ENCODE measurements around the gene HBM.
"Not testable (repeated sequence)": the region's sequence is repeated elsewhere in the genome, so short reads cannot be mapped to it uniquely, and the experiment has no call there.

The HBM gene

GRCh38 chr16:188674-189073 lies 22.9 kb downstream of the HBM start:
- DNase-seq, result no peak

DNA sequence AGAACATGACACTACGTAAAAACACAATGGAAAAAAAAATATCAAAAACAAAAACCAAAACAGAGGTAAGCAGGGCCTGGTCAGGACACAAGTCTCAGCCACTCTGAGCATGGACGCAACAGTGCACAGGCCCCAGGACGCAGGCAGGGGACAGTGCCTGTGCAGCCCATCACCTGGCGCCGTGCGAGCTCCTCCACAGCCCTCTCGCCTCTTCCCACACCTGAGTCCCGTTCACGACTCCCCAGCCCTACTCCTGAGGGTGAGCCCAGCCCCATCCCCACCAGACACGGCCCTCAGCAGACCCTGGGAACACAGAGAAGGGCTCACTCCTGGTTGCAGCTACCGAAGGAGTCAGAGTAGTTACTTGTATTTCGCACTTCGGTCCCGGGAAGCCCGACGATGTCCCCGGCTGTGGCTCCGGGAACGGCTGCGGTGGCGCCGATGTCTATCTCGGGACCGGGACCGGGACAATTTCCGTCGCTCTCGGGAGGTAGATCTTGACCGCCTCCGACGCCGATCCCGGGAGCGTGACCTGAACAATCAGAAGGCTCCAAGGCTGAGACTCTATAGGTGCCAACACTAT lies 23.9 kb downstream of the HBM start:
- no peak for DNase-seq

DNA sequence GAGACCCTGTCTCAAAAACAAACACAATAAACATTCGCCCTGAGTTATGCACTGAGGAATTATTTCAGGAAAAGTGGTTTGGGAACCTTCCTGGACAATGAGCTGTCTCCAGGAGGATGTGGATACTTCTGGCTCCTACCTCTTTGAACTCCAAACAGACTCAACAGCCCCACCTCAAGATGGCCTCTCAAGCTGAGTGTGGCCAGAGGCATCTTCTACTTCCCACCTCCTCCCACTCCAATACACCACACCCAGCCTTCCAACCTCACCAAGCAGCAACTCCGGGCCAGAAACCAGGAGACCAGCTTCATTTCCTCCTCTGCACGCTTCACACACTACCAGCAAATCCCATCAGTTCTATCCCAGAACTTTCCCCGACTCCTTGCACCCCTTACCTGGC lies 26.1 kb downstream of the HBM start:
- no peak for DNase-seq

DNA sequence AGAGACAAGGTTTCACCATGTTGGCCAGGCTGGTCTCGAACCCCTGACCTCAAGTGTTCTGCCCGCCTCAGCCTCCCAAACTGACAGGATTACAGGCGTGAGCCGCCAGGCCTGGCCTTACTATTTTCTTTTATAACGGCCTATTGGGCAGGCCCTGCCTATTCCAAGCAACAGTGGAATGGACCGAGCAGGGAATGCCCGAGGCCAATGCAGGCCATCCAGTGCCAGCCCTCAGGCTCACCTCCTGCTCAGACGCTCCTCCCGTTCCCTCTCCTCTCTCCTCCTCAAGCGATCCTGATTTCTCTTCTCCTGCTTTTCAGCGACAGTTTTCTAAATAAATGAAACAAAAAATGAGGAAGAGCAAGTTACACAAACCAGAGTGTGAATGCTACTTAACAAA lies 26.9 kb downstream of the HBM start:
- DNase-seq, result no peak

DNA sequence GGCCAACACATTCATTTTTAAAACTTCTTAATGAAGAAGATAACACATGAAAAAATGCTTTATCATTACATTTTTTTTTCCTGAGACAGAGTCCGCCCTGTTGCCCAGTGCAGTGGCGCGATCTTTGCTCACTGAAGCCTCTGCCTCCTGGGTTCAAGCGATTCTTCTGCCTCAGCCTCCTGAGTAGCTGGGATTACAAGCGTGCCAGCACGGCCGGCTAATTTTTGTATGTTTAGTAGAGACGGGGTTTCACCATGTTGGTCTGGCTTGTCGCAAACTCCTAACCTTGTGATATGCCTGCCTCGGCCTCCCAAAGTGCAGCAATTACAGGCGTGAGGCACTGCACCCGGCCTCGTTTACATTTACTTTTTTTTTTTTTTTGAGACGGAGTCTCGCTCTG lies 27.7 kb downstream of the HBM start:
- no peak for DNase-seq

- DNase-seq, result no peak
Measured at GRCh38 chr16:194516-194915, 28.7 kb downstream of the HBM start.

DNA sequence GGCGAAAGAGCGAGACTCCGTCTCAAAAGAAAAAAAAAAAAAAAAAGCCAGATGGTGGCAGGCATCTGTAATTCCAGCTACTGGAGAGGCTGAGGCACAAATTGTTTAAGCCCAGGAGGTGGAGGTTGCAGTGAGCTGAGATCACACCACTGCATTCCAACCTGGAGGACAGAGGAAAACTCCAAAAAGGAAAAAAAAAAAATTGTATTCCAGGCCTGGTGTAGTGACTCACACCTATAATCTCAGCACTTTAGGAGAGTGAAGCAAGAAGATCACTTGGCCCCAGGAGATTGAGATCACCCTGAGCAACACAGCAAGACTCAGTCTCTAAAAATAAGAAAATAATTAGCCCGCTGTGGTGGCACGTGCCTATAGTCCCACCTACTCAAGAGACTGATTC lies 34.6 kb downstream of the HBM start:
- no peak for DNase-seq

GRCh38 chr16:203246-203645 lies 37.5 kb downstream of the HBM start:
- DNase-seq, result no peak

GRCh38 chr16:204046-204445 lies 38.3 kb downstream of the HBM start:
- DNase-seq, result not testable (repeated sequence)

- not testable (repeated sequence) for DNase-seq
Measured at GRCh38 chr16:209359-209758, 43.6 kb downstream of the HBM start.

DNA sequence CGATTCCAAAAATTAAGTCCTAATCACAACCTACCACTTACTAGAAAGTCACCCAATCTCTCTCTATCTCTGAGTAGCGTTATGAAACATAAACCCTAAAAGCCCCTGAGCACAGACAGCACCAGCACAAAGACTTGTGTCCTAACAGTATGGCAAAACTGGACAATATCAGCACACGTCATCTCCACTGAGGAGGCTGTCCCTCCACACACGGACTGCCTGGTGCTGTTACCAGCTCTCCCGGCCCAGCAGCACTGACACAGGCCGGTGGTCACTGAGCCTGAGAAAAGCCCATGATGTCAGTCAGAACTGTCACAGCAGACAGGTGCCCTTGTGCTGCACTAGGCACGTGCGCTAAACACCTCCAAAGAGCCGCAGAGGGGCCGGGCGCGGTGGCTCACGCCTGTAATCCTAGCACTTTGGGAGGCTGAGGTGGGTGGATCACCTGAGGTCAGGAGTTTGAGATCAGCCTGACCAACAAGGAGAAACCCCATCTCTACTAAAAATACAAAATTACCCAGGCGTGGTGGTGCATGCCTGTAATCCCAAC lies 45.9 kb downstream of the HBM start:
- not testable (repeated sequence) for DNase-seq

GRCh38 chr16:212999-213398 lies 47.2 kb downstream of the HBM start:
- DNase-seq, result no peak

Data from Kasumi-1 (cell line).